GM23248 (cell line): ENCODE results near the gene PTPN5. TPM values are rescaled to one million over a fixed set of nuclear protein-coding genes. Genes with fewer than 3 reads are reported as not detected.
"Not testable (repeated sequence)": the region's sequence is repeated elsewhere in the genome, so short reads cannot be mapped to it uniquely, and the experiment has no call there.

Source experiments
- DNase-seq: peaks from one replicate; pipeline ENCODE4 v3.0.0-alpha.2; 2015
- H2AFZ ChIP-seq: fragments of 200-600 bp; sonication (generic); 2 replicates; pipeline ENCODE4 v1.6.1; 2016; ENCODE audit warnings: antibody characterized with exemption
- H3F3A ChIP-seq: fragments of 200-600 bp; sonication (generic); 2 replicates; pipeline ENCODE4 v1.6.1; 2016; ENCODE audit warnings: mild to moderate bottlenecking, antibody characterized with exemption, mixed run types; ENCODE audit not compliant: insufficient read depth
- H3K27ac ChIP-seq: fragments of 200-600 bp; sonication (generic); 2 replicates; pipeline ENCODE4 v1.5.1; 2016; ENCODE audit warnings: mild to moderate bottlenecking
- H3K27me3 ChIP-seq: fragments of 200-600 bp; sonication (generic); replicated peaks from 2 replicates; pipeline ENCODE4 v1.6.1; 2016; ENCODE audit warnings: mild to moderate bottlenecking; ENCODE audit not compliant: insufficient read depth
- H3K36me3 ChIP-seq: fragments of 200-600 bp; sonication (generic); 2 replicates; pipeline ENCODE4 v1.6.1; 2016; ENCODE audit warnings: low read depth, mild to moderate bottlenecking
- H3K4me1 ChIP-seq: fragments of 200-600 bp; sonication (generic); 2 replicates; pipeline ENCODE4 v1.6.1; 2016; ENCODE audit warnings: mild to moderate bottlenecking; ENCODE audit not compliant: insufficient read depth
- H3K4me2 ChIP-seq: fragments of 200-600 bp; sonication (generic); one replicate; pipeline ENCODE4 v1.6.1; 2016; ENCODE audit warnings: mild to moderate bottlenecking; ENCODE audit not compliant: unreplicated experiment
- H3K4me3 ChIP-seq: fragments of 200-600 bp; sonication (generic); 2 replicates; pipeline ENCODE4 v1.5.1; 2016; ENCODE audit warnings: mild to moderate bottlenecking
- H3K79me2 ChIP-seq: fragments of 200-600 bp; sonication (generic); 2 replicates; pipeline ENCODE4 v1.6.1; 2016; ENCODE audit warnings: mild to moderate bottlenecking; ENCODE audit not compliant: insufficient read depth
- H3K9ac ChIP-seq: fragments of 200-600 bp; sonication (generic); 2 replicates; pipeline ENCODE4 v1.6.1; 2016; ENCODE audit warnings: mild to moderate bottlenecking
- H3K9me2 ChIP-seq: fragments of 200-600 bp; sonication (generic); 2 replicates; pipeline ENCODE4 v1.6.1; 2016; ENCODE audit warnings: mixed run types, mild to moderate bottlenecking, moderate library complexity; ENCODE audit not compliant: insufficient read depth
- H3K9me3 ChIP-seq: fragments of 200-600 bp; sonication (generic); one replicate; pipeline ENCODE4 v1.6.1; 2017; ENCODE audit warnings: low read depth
- H4K20me1 ChIP-seq: fragments of 200-600 bp; sonication (generic); 2 replicates; pipeline ENCODE4 v1.6.0; 2016; ENCODE audit not compliant: insufficient read depth
- EZH2 ChIP-seq: fragments of 200-600 bp; sonication (generic); IDR thresholded peaks from 2 replicates; pipeline ENCODE4 v1.6.1; 2018; ENCODE audit warnings: antibody characterized with exemption, mild to moderate bottlenecking; ENCODE audit not compliant: insufficient read depth, poor library complexity, severe bottlenecking
- EZH2phosphoT487 ChIP-seq: fragments of 200-600 bp; sonication (generic); IDR thresholded peaks from 2 replicates; pipeline ENCODE4 v1.6.1; 2018; ENCODE audit warnings: antibody characterized with exemption, moderate library complexity, mild to moderate bottlenecking, low read depth; ENCODE audit not compliant: insufficient read depth
- WGBS, 2 experiments: methylation state at CpG; one replicate each; pipeline ENCODE4 v1.1.6; 2015 to 2017; ENCODE audit warnings: low lambda C conversion rate in 2 of 2, low coverage in 1 of 2; ENCODE audit errors: missing lambda C conversion rate in 2 of 2; 5-methylcytosine and 5-hydroxymethylcytosine counted together
- in situ Hi-C: fragments of 300-500 bp; cut with MboI; formaldehyde crosslinking; loops from 2 replicates; pipeline ENCODE4 v1.15.0; 2020
- polyA plus RNA-seq: library from polyadenylated mRNA; unstranded; fragments of >200 nt; fragmentation: Nextera tagmentation; extraction: Ambion mirVana; gene quantifications from 2 replicates; pipeline ENCODE4 v1.2.1, GENCODE V29; 2016
- total RNA-seq: library from RNA; depleted of rRNA; stranded (reverse); fragments of >200 nt; shearing (Covaris generic); gene quantifications from 2 replicates; pipeline ENCODE4 v1.2.3, GENCODE V29; 2014; rRNA removed

Gene PTPN5
- total and polyA plus RNA-seq, 2 experiments from 2014 or later: not detected

DNA sequence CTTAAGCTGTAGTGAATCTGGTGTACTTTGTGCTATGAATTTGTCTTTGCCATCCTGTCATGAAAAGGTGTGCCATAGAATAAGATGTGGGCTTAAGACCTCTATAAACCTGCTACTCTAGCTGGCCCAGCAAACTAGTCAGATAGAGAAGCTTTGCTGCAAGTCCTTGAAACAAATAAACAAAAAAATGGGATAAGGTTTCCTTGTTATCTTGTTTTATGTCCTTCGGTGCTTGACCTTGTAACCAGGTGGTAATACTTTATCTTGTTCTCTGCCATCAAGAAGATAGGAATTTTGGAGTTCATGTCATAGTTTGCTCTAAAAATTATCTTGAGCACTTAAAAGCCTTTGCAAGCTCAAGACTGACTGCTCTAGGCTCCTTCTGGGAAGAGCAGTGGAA, 107.3 kb downstream of the PTPN5 start:
- Histone ChIP-seq H3K79me2 (no peaks in the 10 kb centered on the region), H3K9me2 (no peaks in the 10 kb centered on the region), H3K4me1 (no peaks in the 10 kb centered on the region), H3K4me3 (no peak overlapping the region), H2AFZ (no peak overlapping the region), H3K9ac (no peak overlapping the region), H3F3A (no peaks in the 10 kb centered on the region), H3K9me3 (no peaks in the 10 kb centered on the region), H3K27me3 (peaks cover 9% of the 10 kb centered on the region), H3K4me2 (no peak overlapping the region), H3K27ac (no peak overlapping the region), H3K36me3 (no peaks in the 10 kb centered on the region), H4K20me1 (no peaks in the 10 kb centered on the region)
- in situ Hi-C loops: no loop called here
- no peak for TF ChIP-seq EZH2phosphoT487
- TF ChIP-seq EZH2: no peak
- no peak for DNase-seq
- 49 to 61% methylated on average over 1 of the region's 1 CpG for WGBS, 2 experiments

DNA sequence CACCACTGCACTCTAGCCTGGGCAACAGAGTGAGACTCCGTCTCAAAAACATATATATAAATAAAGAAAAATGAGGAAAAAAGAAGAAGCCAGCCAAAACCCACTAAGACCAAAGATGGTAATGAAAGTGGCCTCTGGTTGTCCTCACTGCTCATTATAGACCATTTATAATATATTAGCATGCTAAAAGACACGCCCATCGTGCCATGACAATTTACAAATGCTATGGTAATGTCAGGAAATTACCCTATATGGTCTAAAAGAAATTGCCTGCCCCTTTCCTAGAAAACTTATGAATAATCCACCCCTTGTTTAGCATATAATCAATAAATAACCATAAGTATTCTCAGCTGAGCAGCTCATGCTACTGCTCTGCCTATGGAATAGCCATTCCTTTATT, 109.1 kb downstream of the PTPN5 start:
- H3K9me3 ChIP-seq: no peaks in the 10 kb centered on the region
- no peaks in the 10 kb centered on the region for H3K36me3 ChIP-seq
- H3K9ac ChIP-seq: no peak overlapping the region
- TF ChIP-seq EZH2 (no peak), EZH2phosphoT487 (no peak)
- no peak overlapping the region for H2AFZ ChIP-seq
- H3K4me2 ChIP-seq: no peak overlapping the region
- peaks cover 9% of the 10 kb centered on the region for H3K27me3 ChIP-seq
- no peak for DNase-seq
- no peaks in the 10 kb centered on the region for H3K79me2 ChIP-seq
- H3K4me1 ChIP-seq: no peaks in the 10 kb centered on the region
- in situ Hi-C loops: no loop called here
- no peaks in the 10 kb centered on the region for H3K9me2 ChIP-seq
- no peaks in the 10 kb centered on the region for H4K20me1 ChIP-seq
- no peaks in the 10 kb centered on the region for H3F3A ChIP-seq
- H3K4me3 ChIP-seq: no peak overlapping the region
- H3K27ac ChIP-seq: no peak overlapping the region
- WGBS, 2 experiments: 85 to 88% methylated on average over 3 of the region's 3 CpGs

DNA sequence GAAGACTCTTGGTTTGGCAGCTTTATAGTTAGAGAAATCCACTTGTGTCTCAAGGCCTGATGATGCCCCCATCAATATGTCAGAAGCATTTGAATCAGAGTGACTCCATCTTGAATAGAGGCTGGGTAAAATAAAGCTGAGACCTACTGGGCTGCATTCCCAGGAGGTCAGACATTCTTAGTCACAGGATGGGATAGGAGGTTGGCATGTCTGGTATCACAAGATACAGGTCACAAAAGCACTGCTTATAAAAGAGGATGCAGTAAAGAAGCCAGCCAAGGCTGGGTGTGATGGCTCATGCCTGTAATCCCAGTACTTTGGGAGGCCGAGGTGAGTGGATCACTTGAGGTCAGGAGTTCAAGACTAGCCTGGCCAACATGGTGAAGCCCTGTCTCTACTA, 109.6 kb downstream of the PTPN5 start:
- H3K27ac ChIP-seq, H2AFZ ChIP-seq, H3K4me3 ChIP-seq, H3K4me2 ChIP-seq, H4K20me1 ChIP-seq, H3K79me2 ChIP-seq, in situ Hi-C loops, H3K4me1 ChIP-seq, H3K36me3 ChIP-seq, H3K9ac ChIP-seq, H3F3A ChIP-seq, H3K9me2 ChIP-seq, H3K9me3 ChIP-seq, H3K27me3 ChIP-seq: not testable (repeated sequence)
- WGBS, 2 experiments: 78 to 90% methylated on average over 1 of the region's 1 CpG
- peak; percentile 17 for DNase-seq

Other genes starting within 250 kb of the PTPN5 start
- 38.8 and 42.0 TPM in 2 replicates for gene UEVLD, start 203.1 kb downstream of the PTPN5 start, total RNA-seq
- 20.9 and 21.9 TPM in 2 replicates for gene UEVLD, start 203.1 kb downstream of the PTPN5 start, polyA plus RNA-seq
- gene MISFA, start 192.0 kb downstream of the PTPN5 start, total RNA-seq: not detected in 2 replicates
- gene MISFA, start 192.0 kb downstream of the PTPN5 start, polyA plus RNA-seq: 1.8 and 2.1 TPM in 2 replicates
- 15.4 and 18.7 TPM in 2 replicates for gene SPTY2D1, start 157.5 kb downstream of the PTPN5 start, total RNA-seq
- 12.3 TPM in 2 replicates for gene SPTY2D1, start 157.5 kb downstream of the PTPN5 start, polyA plus RNA-seq
- gene TMEM86A, start 93.0 kb downstream of the PTPN5 start, total RNA-seq: under 0.01 and 0.32 TPM in 2 replicates
- gene TMEM86A, start 93.0 kb downstream of the PTPN5 start, polyA plus RNA-seq: 0.38 and 1.0 TPM in 2 replicates
- not detected in 2 replicates for gene IGSF22, start 65.6 kb downstream of the PTPN5 start, total RNA-seq
- gene IGSF22, start 65.6 kb downstream of the PTPN5 start, polyA plus RNA-seq: not detected in 2 replicates
- gene MRGPRX1, start 147.6 kb upstream of the PTPN5 start, total RNA-seq: not detected in 2 replicates
- gene MRGPRX1, start 147.6 kb upstream of the PTPN5 start, polyA plus RNA-seq: not detected in 2 replicates